Activated naive CD8-positive, alpha-beta T cell treated with anti-CD3 and anti-CD28 coated beads, Interleukin-2, amount 50 U/mL, for 24 hours (primary cell): ENCODE data around the gene LMLN.
"Not testable (repeated sequence)": the region's sequence is repeated elsewhere in the genome, so short reads cannot be mapped to it uniquely, and the experiment has no call there.

Source experiments
- ATAC-seq: fragments of 150-1000 bp; cut with Tn5 transposase; one replicate; pipeline ENCODE4 v1.10.0; 2021
- DNase-seq: peaks from one replicate; pipeline ENCODE4 v3.0.0; 2021
- H3K27ac Mint-ChIP-seq: one replicate; pipeline ENCODE4 v1.8.0; 2021; ENCODE audit warnings: mild to moderate bottlenecking, mixed read lengths
- H3K27me3 Mint-ChIP-seq: one replicate; pipeline ENCODE4 v1.8.0; 2021; ENCODE audit warnings: mixed read lengths
- H3K36me3 Mint-ChIP-seq: one replicate; pipeline ENCODE4 v1.8.0; 2021; ENCODE audit warnings: low read depth, mixed read lengths
- H3K4me1 Mint-ChIP-seq: one replicate; pipeline ENCODE4 v1.8.0; 2021; ENCODE audit warnings: mixed read lengths
- H3K4me3 Mint-ChIP-seq: one replicate; pipeline ENCODE4 v1.8.0; 2021; ENCODE audit warnings: mild to moderate bottlenecking, moderate library complexity, mixed read lengths
- H3K9me3 Mint-ChIP-seq: one replicate; pipeline ENCODE4 v1.8.0; 2021; ENCODE audit warnings: mixed read lengths

Gene LMLN

DNA sequence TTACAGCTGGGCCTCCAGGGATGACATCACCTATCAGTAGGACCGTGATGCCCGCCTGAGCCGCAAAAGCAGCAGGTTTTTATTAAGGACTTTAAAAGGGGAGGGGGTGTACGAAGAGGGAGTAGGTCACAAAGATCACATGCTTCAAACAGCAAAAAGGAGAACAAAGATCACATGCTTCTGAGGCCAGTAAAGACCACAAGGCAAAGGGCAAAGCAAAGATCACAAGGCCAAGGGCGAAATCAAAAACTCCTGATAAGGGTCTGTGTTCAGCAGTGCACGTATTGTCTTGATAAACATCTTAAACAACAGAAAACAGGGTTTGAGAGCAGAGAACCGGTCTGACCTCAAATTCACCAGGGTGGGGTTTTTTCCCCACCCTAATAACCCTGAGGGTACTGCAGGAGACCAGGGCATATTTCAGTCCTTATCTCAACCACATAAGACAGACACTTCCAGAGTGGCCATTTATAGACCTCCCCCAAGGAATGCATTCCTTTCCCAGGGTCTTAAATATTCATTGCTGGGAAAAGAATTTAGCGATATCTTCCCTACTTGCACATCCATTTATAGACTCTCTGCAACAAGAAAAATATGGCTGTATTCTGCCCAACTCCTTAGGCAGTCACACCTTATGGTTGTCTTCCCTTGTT lies 7.4 kb downstream of the LMLN start:
- peaks cover 14% of the 10 kb centered on the region for H3K9me3 Mint-ChIP-seq

DNA sequence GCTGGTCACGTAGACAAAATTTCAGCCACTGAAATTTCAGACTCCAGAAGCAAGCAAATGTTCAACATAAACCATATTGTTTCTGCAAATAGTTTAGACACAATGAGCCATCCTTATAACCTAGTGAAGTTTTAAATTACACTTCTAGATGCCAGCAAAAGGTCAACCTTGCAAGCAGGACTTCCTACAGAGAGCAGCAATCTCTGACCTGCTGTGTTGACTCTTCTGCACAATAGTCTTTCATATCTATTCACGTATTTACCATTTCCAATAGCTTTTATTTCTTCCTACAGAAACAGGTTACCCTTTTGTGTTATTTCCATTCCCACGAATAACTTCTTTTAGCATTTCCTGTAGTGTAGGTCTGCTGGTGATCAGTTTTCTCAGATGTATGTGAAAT lies 10.6 kb downstream of the LMLN start:
- Mint-ChIP-seq H3K4me1 (no peaks in the 10 kb centered on the region), H3K9me3 (peaks cover 15% of the 10 kb centered on the region), H3K27ac (no peak overlapping the region), H3K4me3 (no peak overlapping the region), H3K27me3 (no peaks in the 10 kb centered on the region), H3K36me3 (peaks cover 12% of the 10 kb centered on the region)
- no peak for DNase-seq
- no peak for ATAC-seq

More for the DNA sequence above, 7.4 kb downstream of the LMLN start:
- ATAC-seq, H3K4me3 Mint-ChIP-seq, H3K27me3 Mint-ChIP-seq, H3K27ac Mint-ChIP-seq, H3K4me1 Mint-ChIP-seq, DNase-seq: not testable (repeated sequence)
- peaks cover 12% of the 10 kb centered on the region for H3K36me3 Mint-ChIP-seq

DNA sequence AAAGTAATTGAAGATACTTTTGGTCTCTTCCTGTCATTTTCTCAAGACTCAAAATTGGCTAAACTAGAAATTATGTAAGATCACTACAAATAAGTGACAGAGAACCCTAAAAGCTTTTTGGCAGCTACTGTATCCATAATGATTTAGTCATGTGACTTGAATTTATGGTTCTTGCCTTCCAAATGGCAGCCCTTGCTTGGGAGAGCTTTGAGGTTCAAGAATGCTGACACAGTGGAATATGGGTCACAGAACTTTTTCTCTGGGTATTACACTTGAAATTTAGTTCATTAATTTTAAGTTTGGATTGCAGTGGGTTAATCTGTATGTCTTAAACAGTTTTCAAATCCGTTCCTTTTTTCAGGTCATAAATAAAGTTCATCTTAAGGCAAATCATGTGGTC lies 14.0 kb downstream of the LMLN start:
- no peaks in the 10 kb centered on the region for H3K27me3 Mint-ChIP-seq
- DNase-seq (no peak), ATAC-seq (no peak)
- no peaks in the 10 kb centered on the region for H3K4me1 Mint-ChIP-seq
- H3K27ac Mint-ChIP-seq: no peak overlapping the region
- no peak overlapping the region for H3K4me3 Mint-ChIP-seq
- H3K36me3 Mint-ChIP-seq: peaks cover 8% of the 10 kb centered on the region
- peaks cover 4% of the 10 kb centered on the region for H3K9me3 Mint-ChIP-seq

DNA sequence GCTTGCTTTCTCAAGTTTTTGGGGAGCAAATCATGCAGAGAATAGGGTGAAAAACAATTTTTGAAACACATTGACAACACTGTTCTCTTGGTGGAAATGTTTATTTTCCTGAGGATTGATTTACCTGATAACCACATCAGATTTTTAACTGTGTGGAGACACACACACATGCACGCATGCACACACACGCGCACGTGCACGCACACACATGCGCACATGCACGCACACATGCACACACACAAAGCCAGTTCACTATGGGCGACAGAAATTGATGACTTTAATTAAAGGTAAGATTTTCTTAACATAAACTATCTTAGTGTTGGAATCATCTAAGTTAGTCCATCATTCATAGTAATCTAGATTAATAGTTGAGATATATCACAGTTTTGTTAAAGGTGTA lies 15.3 kb downstream of the LMLN start:
- peaks cover 8% of the 10 kb centered on the region for H3K36me3 Mint-ChIP-seq
- no peak for ATAC-seq
- H3K4me1 Mint-ChIP-seq: no peaks in the 10 kb centered on the region

DNA sequence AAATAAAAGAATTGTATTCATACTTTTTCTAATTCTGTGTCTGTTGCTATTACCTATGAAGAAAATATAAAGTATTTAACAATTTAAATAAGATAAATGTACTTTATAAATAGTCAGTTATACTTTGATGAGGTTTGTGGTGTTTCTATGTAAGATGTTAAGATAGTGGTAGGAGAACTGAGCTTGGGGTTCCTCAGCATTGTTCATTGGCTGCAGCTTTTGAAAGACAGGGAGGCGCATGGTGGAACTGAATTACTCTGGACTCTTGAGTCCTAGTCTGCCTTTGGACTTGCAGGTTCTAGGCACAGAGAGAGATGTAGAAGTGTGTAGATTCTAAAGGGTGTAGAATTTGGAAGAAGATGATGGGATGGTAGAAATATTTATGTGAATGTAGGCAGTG lies 23.1 kb downstream of the LMLN start:
- ATAC-seq (no peak), DNase-seq (no peak)
- Mint-ChIP-seq H3K4me3 (no peak overlapping the region), H3K4me1 (peaks cover 8% of the 10 kb centered on the region), H3K9me3 (no peaks in the 10 kb centered on the region), H3K36me3 (no peaks in the 10 kb centered on the region), H3K27ac (no peak overlapping the region), H3K27me3 (no peaks in the 10 kb centered on the region)

More for the DNA sequence above, 15.3 kb downstream of the LMLN start:
- Mint-ChIP-seq H3K27ac (no peak overlapping the region), H3K4me3 (no peak overlapping the region), H3K9me3 (peaks cover 4% of the 10 kb centered on the region), H3K27me3 (no peaks in the 10 kb centered on the region)
- no peak for DNase-seq

DNA sequence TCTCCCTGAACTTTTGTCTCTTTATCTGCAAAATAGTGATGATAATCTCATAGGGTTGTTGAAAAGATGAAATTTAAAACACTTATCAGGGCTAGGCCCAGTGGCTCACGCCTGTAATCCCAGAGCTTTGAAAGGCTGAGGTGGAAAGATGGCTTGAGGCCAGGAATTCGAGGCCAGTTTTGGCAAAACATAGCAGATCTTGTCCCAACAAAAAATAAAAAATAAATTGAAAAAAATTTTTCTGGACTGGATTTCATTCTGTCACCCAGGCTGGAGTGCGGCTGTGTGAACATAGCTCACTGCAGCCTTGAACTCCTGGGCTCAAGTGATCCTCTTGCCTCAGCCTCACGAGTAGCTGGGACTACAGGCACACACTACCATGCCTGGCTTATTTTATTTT lies 29.6 kb downstream of the LMLN start:
- no peak for ATAC-seq
- H3K4me1 Mint-ChIP-seq: no peaks in the 10 kb centered on the region
- H3K4me3 Mint-ChIP-seq: no peak overlapping the region
- no peaks in the 10 kb centered on the region for H3K27me3 Mint-ChIP-seq
- H3K27ac Mint-ChIP-seq: no peak overlapping the region
- H3K9me3 Mint-ChIP-seq: no peaks in the 10 kb centered on the region
- DNase-seq: no peak
- peaks cover 3% of the 10 kb centered on the region for H3K36me3 Mint-ChIP-seq

DNA sequence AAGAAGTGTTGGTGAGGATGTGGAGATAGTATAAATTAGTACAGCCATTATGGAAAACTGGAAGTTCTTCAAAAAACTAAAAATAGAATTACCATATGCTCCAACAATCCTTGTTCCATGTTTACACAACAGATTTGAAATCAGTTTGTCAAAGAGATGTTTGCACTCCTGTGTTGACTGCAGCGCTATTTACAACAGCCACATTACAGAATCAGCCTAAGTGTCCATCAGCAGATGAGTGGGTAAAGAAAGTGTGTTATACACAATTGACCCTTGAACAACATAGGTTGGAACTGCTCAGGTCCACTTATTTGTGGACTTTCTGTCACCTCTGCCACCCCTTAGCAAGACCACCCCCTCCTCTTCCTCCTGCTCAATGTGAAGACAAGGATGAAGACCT lies 34.7 kb downstream of the LMLN start:
- no peaks in the 10 kb centered on the region for H3K27me3 Mint-ChIP-seq
- no peak overlapping the region for H3K4me3 Mint-ChIP-seq

DNA sequence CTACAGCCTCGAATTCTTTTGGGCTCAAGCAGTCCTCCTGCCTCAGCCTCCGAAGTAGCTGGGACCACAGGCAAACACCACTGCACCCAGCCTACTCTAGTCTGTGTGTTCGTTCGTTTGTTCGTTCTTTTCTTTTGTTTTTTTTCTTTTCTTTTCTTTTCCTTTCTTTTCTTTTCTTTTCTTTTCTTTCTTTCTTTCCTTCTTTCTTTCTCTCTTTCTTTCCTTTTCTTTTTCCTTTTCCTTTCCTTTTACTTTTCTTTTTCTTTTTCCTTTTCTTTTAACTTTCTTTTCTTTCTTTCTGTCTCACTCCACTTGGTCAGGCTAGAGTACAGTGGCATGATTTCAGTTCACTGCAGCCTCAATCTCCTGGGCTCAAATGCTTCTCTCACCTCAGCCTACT lies 36.8 kb downstream of the LMLN start:
- no peak for ATAC-seq
- no peak overlapping the region for H3K27ac Mint-ChIP-seq
- no peak overlapping the region for H3K4me3 Mint-ChIP-seq
- H3K9me3 Mint-ChIP-seq: no peaks in the 10 kb centered on the region
- H3K36me3 Mint-ChIP-seq: no peaks in the 10 kb centered on the region
- no peak for DNase-seq
- H3K27me3 Mint-ChIP-seq: no peaks in the 10 kb centered on the region
- no peaks in the 10 kb centered on the region for H3K4me1 Mint-ChIP-seq

More for the DNA sequence above, 34.7 kb downstream of the LMLN start:
- Mint-ChIP-seq H3K9me3 (no peaks in the 10 kb centered on the region), H3K4me1 (no peaks in the 10 kb centered on the region), H3K36me3 (peaks cover 3% of the 10 kb centered on the region), H3K27ac (no peak overlapping the region)
- DNase-seq (no peak), ATAC-seq (no peak)

DNA sequence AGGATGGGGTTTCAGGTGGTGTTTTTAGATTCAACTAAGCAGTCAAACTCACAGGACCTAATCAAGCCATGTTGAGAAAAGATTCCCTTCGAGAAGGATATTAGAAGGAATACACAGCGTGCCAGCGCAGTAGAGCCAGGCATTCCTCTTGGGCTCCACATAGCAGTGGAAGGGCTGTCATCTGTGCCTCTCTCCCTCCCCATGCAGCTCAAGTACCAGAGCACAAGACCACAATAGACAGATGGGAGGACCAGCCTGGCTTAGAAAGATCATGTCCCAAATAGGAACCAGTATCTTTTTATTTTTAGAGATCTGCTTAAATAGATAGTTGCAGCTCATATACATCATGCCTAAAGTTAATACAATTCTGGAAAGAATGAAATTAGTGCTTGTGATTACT lies 37.9 kb downstream of the LMLN start:
- H3K4me1 Mint-ChIP-seq: no peaks in the 10 kb centered on the region

DNA sequence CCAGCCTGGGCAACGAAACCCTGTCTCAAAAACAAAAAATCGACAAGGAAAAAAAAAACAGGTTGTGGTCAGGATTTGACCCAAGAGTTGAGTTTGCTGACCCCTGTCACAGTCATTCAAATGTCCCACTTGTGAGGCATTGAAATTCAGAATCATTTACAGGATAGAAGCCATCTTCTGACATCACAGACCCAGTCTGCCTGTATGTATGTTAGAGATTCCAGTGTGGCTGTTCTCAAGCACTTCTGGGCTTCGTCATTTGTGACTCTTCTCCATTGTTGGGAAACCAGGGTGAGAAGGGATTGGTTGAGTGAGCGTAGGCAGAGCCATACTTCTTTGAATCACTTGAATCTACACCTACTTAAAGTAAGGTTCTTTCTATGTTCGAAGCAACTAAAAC lies 57.1 kb downstream of the LMLN start:
- ATAC-seq (no peak), DNase-seq (no peak)
- no peak overlapping the region for H3K4me3 Mint-ChIP-seq
- H3K9me3 Mint-ChIP-seq: no peaks in the 10 kb centered on the region
- no peaks in the 10 kb centered on the region for H3K27me3 Mint-ChIP-seq
- no peaks in the 10 kb centered on the region for H3K36me3 Mint-ChIP-seq
- no peaks in the 10 kb centered on the region for H3K4me1 Mint-ChIP-seq
- H3K27ac Mint-ChIP-seq: no peak overlapping the region

More for the DNA sequence above, 37.9 kb downstream of the LMLN start:
- Mint-ChIP-seq H3K9me3 (no peaks in the 10 kb centered on the region), H3K4me3 (no peak overlapping the region), H3K27ac (no peak overlapping the region), H3K27me3 (no peaks in the 10 kb centered on the region), H3K36me3 (no peaks in the 10 kb centered on the region)
- DNase-seq (no peak), ATAC-seq (no peak)

DNA sequence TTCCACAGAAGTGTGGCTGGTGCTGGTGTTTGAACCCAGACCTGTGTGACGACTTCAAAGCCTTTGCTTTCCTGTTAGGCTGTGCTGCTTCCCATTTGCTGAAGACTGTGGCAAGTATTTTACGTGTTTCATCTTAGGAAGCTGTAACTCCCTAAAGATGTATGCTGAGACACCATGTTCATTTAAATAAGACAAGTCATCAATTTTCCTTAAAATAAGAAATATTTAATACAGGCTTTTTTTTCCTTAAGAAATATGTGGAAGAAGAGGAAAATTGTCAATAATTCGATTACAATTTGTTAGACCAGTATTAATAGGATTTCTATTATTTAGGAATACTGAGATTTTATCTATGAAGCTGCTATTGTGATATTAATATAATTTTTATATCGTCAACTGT lies 58.4 kb downstream of the LMLN start:
- no peaks in the 10 kb centered on the region for H3K9me3 Mint-ChIP-seq
- no peaks in the 10 kb centered on the region for H3K36me3 Mint-ChIP-seq
- DNase-seq (no peak), ATAC-seq (no peak)
- H3K4me3 Mint-ChIP-seq: no peak overlapping the region
- H3K27ac Mint-ChIP-seq: no peak overlapping the region
- no peaks in the 10 kb centered on the region for H3K4me1 Mint-ChIP-seq
- H3K27me3 Mint-ChIP-seq: no peaks in the 10 kb centered on the region

DNA sequence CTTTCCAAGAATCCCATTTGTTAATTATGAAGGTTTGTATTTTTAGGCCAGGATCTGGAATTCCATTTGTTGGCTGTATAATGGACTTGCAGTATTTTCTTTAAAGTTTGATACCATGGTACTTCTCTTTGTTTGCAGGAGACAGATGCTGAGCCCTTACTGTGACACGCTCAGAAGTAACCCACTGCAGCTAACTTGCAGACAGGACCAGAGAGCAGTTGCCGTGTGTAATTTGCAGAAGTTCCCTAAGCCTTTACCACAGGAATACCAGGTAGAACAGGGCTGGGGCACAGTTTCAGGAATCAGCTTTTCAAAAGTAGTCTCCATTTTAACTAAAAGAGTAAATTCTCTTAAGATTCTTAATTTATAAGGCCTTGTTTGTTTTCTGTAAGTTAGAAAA lies 59.1 kb downstream of the LMLN start:
- H3K4me3 Mint-ChIP-seq: no peak overlapping the region
- no peaks in the 10 kb centered on the region for H3K27me3 Mint-ChIP-seq
- DNase-seq (no peak), ATAC-seq (no peak)
- H3K9me3 Mint-ChIP-seq: no peaks in the 10 kb centered on the region
- H3K27ac Mint-ChIP-seq: no peak overlapping the region
- H3K36me3 Mint-ChIP-seq: no peaks in the 10 kb centered on the region
- no peaks in the 10 kb centered on the region for H3K4me1 Mint-ChIP-seq

DNA sequence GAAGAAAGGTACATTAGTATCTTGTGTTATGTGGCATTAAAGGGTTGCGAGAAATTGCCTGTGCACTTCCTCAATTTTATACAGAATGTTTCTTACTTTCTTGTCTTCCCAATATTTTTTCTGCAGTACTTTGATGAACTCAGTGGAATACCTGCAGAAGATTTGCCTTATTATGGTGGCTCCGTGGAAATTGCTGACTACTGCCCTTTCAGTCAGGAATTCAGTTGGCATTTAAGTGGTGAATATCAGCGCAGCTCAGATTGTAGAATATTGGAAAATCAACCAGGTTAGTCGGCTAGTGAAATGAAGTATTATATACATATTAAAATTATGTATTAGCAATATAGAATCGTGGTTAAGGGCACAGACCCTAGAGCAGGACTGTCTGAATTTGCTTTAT lies 61.3 kb downstream of the LMLN start:
- DNase-seq (no peak), ATAC-seq (no peak)
- no peak overlapping the region for H3K27ac Mint-ChIP-seq
- H3K27me3 Mint-ChIP-seq: no peaks in the 10 kb centered on the region
- H3K4me1 Mint-ChIP-seq: no peaks in the 10 kb centered on the region
- no peak overlapping the region for H3K4me3 Mint-ChIP-seq
- no peaks in the 10 kb centered on the region for H3K9me3 Mint-ChIP-seq
- H3K36me3 Mint-ChIP-seq: peaks cover 4% of the 10 kb centered on the region

DNA sequence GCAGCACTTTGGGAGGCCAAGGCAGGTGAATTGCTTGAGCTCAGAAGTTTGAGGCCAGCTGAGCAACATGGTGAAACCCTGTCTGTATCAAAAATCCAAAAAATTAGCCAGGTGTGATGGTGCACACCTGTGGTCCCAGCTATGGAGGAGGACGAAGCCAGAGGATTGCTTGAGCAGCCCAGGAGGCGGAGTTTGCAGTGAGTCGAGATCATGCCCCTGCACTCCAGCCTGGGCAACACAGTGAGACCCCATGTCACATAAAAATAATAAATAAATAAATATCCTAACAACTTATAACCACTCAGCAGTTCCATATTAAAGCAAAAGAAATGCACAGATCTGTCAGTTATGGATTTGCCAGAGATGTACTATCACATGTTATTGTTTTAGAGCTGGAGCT lies 62.6 kb downstream of the LMLN start:
- DNase-seq (no peak), ATAC-seq (no peak)
- Mint-ChIP-seq H3K27me3 (no peaks in the 10 kb centered on the region), H3K36me3 (peaks cover 10% of the 10 kb centered on the region), H3K4me3 (no peak overlapping the region), H3K4me1 (no peaks in the 10 kb centered on the region), H3K9me3 (no peaks in the 10 kb centered on the region), H3K27ac (no peak overlapping the region)

DNA sequence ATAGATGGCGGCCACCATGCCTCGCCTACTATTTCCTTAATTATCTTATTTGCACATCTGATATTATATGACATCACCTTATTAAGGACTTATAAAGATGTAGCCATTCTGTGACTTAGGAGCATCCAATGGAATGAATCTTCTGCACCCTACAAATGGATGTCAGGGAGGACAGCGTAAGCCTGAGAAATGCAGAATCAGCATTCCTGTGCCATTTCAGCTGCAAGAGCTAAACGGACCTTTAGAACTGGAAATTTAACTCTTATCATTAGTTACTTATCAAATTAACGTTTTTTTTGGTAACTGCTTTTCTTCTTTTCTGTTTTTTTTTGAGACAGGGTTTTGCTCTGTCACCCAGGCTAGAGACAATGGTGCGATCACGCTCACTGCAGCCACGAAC lies 65.6 kb downstream of the LMLN start:
- Mint-ChIP-seq H3K27ac (no peak overlapping the region), H3K4me1 (no peaks in the 10 kb centered on the region), H3K9me3 (no peaks in the 10 kb centered on the region), H3K4me3 (no peak overlapping the region), H3K36me3 (peaks cover 11% of the 10 kb centered on the region), H3K27me3 (no peaks in the 10 kb centered on the region)
- no peak for ATAC-seq
- no peak for DNase-seq

DNA sequence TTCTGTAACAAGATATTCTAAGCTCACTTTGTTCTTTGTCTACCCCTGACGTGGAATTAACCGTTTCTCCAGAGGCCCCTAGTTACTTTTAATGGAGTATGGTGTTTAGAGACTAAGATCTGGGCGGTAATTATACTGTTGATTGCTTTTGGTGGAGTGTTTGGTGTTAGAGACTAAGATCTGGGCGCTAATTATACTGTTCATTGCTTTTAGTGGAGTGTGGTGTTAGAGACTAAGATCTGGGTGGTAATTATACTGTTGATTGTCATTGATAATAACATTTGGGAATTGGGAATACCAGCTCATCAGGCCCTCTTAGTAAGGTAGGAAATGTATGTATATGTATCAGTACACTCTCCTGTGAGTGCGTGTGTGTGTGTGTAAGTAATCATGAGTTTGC lies 66.6 kb downstream of the LMLN start:
- ATAC-seq (no peak), DNase-seq (no peak)
- H3K9me3 Mint-ChIP-seq: no peaks in the 10 kb centered on the region
- no peaks in the 10 kb centered on the region for H3K4me1 Mint-ChIP-seq
- no peaks in the 10 kb centered on the region for H3K27me3 Mint-ChIP-seq
- no peak overlapping the region for H3K27ac Mint-ChIP-seq
- H3K36me3 Mint-ChIP-seq: peaks cover 11% of the 10 kb centered on the region
- H3K4me3 Mint-ChIP-seq: no peak overlapping the region
